Measurements from ENCODE around the gene IKZF3. TPM values are rescaled to one million over a fixed set of nuclear protein-coding genes. Genes with fewer than 3 reads are reported as not detected.

The IKZF3 gene
- total RNA-seq, 1 experiment from 2014 or later = not detected

DNA sequence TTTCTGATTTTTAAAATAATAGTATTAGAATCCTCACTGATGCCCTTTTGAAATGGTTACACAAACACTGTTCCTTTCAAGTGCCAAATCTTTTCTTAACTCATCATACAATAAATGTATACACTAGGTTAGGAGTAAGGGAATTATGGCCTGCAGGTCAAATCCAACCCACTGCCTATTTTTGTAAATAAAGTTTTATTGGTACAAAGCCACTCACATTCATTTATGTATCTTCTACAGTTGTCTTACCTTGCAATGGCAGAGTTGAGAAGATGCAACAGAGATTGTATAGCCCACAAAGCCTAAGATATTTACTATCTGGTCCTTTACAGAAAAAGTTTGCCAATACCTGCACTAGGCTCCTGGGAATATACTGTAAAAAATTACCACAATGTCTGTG lies 47.8 kb downstream of the IKZF3 start:
- no peak overlapping the region for H2AFZ ChIP-seq (ENCODE audit: low read length)
- no TSS peak for BruUV-seq (replicated peaks)
- H3K9me3 ChIP-seq (ENCODE audit: low read length) = no peaks in the 10 kb centered on the region
- TF ChIP-seq, protein P1, sequence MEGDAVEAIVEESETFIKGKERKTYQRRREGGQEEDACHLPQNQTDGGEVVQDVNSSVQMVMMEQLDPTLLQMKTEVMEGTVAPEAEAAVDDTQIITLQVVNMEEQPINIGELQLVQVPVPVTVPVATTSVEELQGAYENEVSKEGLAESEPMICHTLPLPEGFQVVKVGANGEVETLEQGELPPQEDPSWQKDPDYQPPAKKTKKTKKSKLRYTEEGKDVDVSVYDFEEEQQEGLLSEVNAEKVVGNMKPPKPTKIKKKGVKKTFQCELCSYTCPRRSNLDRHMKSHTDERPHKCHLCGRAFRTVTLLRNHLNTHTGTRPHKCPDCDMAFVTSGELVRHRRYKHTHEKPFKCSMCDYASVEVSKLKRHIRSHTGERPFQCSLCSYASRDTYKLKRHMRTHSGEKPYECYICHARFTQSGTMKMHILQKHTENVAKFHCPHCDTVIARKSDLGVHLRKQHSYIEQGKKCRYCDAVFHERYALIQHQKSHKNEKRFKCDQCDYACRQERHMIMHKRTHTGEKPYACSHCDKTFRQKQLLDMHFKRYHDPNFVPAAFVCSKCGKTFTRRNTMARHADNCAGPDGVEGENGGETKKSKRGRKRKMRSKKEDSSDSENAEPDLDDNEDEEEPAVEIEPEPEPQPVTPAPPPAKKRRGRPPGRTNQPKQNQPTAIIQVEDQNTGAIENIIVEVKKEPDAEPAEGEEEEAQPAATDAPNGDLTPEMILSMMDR (conservative IDR thresholded peaks at IDR 0.05; ENCODE audit: low read depth, low read length) = no peak
- TF ChIP-seq EZH2 (IDR thresholded peaks at IDR 0.05; ENCODE audit: low read length, unreplicated experiment) = no peak
- TF ChIP-seq EZH2phosphoT487 (IDR thresholded peaks at IDR 0.05; ENCODE audit: borderline replicate concordance, low read length) = no peak
- no peak for DNase-seq
- no peak overlapping the region for H3K9ac ChIP-seq (ENCODE audit: low read length)
- no peaks in the 10 kb centered on the region for H3K9me2 ChIP-seq (replicated peaks; ENCODE audit: low read length)
- ATAC-seq = no peak
- intact Hi-C loops (cut with micrococcal nuclease) = no loop called here
- no peaks in the 10 kb centered on the region for H3K4me1 ChIP-seq (ENCODE audit: insufficient read depth, low read length)
- no peaks in the 10 kb centered on the region for H3K79me2 ChIP-seq (ENCODE audit: low read length)
- ChIA-PET CTCF (no interaction called here), POLR2A (ENCODE audit: unreplicated experiment) (no interaction called here)
- no peak overlapping the region for H3K4me3 ChIP-seq (ENCODE audit: low read length)
- no peak overlapping the region for H3K4me2 ChIP-seq (ENCODE audit: low read length)
- H3F3A ChIP-seq (ENCODE audit: low read length, unreplicated experiment) = no peaks in the 10 kb centered on the region
- H3K27me3 ChIP-seq (ENCODE audit: low read length) = peaks cover 7% of the 10 kb centered on the region
- no peaks in the 10 kb centered on the region for H3K36me3 ChIP-seq (ENCODE audit: low read depth, low read length)
- no peak overlapping the region for H3K27ac ChIP-seq (ENCODE audit: low read length)
- H4K20me1 ChIP-seq (ENCODE audit: low read length) = no peaks in the 10 kb centered on the region

DNA sequence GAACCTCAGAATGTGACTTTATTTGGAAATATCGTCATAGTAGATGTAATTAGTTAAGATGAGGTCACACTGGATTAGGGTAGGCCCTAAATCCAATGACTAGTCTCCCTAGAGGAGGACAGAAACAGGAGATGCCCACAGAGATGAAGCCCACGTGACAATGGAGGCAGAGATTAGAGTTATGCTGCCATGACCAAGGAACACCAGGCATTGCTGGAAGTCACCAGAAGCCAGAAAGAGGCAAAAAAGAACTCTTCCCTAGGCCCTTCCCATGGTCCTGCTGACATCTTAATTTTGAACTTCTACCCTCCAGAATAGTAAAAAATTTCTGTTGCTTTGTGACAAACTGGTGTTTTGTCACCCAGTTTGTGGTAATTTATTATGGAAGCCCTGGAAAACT lies 49.6 kb downstream of the IKZF3 start:
- no peak overlapping the region for H3K4me2 ChIP-seq (ENCODE audit: low read length)
- H3K9me2 ChIP-seq (replicated peaks; ENCODE audit: low read length) = no peaks in the 10 kb centered on the region
- ChIA-PET POLR2A (ENCODE audit: unreplicated experiment) (no interaction called here), CTCF (no interaction called here)
- H3F3A ChIP-seq (ENCODE audit: low read length, unreplicated experiment) = no peaks in the 10 kb centered on the region
- no peaks in the 10 kb centered on the region for H3K9me3 ChIP-seq (ENCODE audit: low read length)
- H3K4me1 ChIP-seq (ENCODE audit: insufficient read depth, low read length) = peaks cover under 1% of the 10 kb centered on the region; the same call in 1 of the 2 replicates
- H3K27ac ChIP-seq (ENCODE audit: low read length) = no peak overlapping the region
- H2AFZ ChIP-seq (ENCODE audit: low read length) = no peak overlapping the region
- no peaks in the 10 kb centered on the region for H3K79me2 ChIP-seq (ENCODE audit: low read length)
- peaks cover 7% of the 10 kb centered on the region for H3K27me3 ChIP-seq (ENCODE audit: low read length)
- DNase-seq (no peak), ATAC-seq (no peak)
- no peaks in the 10 kb centered on the region for H3K36me3 ChIP-seq (ENCODE audit: low read depth, low read length)
- H3K4me3 ChIP-seq (ENCODE audit: low read length) = no peak overlapping the region
- H3K9ac ChIP-seq (ENCODE audit: low read length) = no peak overlapping the region
- no peaks in the 10 kb centered on the region for H4K20me1 ChIP-seq (ENCODE audit: low read length)
- intact Hi-C loops (cut with micrococcal nuclease) = no loop called here
- TF ChIP-seq, protein P1 (conservative IDR thresholded peaks at IDR 0.05; ENCODE audit: low read depth, low read length) = no peak
- TF ChIP-seq EZH2phosphoT487 (IDR thresholded peaks at IDR 0.05; ENCODE audit: borderline replicate concordance, low read length) (no peak), EZH2 (IDR thresholded peaks at IDR 0.05; ENCODE audit: low read length, unreplicated experiment) (no peak)
- BruUV-seq (replicated peaks) = no TSS peak

DNA sequence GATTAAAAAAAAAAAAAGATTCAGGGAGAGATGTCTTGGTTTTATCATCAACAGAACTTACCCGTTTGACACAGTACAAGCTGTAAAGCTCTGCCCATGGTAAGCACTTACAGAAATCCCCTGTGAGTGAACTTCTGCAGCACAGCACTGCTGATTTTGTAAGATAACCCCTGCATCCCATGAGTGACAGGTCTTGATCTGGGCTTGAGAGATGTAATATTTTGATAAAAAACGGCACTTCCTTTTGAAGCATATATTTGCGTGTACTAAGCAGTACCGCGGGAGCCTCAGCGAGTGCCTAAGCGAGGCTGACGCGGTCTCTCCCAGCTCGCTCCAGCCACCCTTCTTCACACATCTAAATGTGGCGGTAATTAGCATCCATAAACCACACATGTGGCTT lies 50.5 kb downstream of the IKZF3 start:
- DNase-seq = no peak
- Histone ChIP-seq H3K4me3 (ENCODE audit: low read length) (no peak overlapping the region), H3K4me1 (ENCODE audit: insufficient read depth, low read length) (peaks cover 9% of the 10 kb centered on the region), H3K36me3 (ENCODE audit: low read depth, low read length) (no peaks in the 10 kb centered on the region), H3K79me2 (ENCODE audit: low read length) (no peaks in the 10 kb centered on the region), H3K9ac (ENCODE audit: low read length) (no peak overlapping the region), H3K4me2 (ENCODE audit: low read length) (no peak overlapping the region), H3F3A (ENCODE audit: low read length, unreplicated experiment) (no peaks in the 10 kb centered on the region), H3K9me3 (ENCODE audit: low read length) (no peaks in the 10 kb centered on the region), H3K9me2 (replicated peaks; ENCODE audit: low read length) (no peaks in the 10 kb centered on the region), H3K27ac (ENCODE audit: low read length) (no peak overlapping the region), H4K20me1 (ENCODE audit: low read length) (no peaks in the 10 kb centered on the region), H2AFZ (ENCODE audit: low read length) (no peak overlapping the region), H3K27me3 (ENCODE audit: low read length) (peaks cover 7% of the 10 kb centered on the region)
- ATAC-seq = no peak
- ChIA-PET CTCF (no interaction called here), POLR2A (ENCODE audit: unreplicated experiment) (no interaction called here)
- TF ChIP-seq, protein P1 (conservative IDR thresholded peaks at IDR 0.05; ENCODE audit: low read depth, low read length) = no peak
- no peak for TF ChIP-seq EZH2phosphoT487 (IDR thresholded peaks at IDR 0.05; ENCODE audit: borderline replicate concordance, low read length)
- TF ChIP-seq EZH2 (IDR thresholded peaks at IDR 0.05; ENCODE audit: low read length, unreplicated experiment) = no peak
- no TSS peak for BruUV-seq (replicated peaks)
- intact Hi-C loops (cut with micrococcal nuclease) = no loop called here
